Gastrocnemius medialis (tissue), 4 donors: Measurements from ENCODE around the gene LAMA4. TPM values are rescaled to one million over a fixed set of nuclear protein-coding genes. Genes with fewer than 3 reads are reported as not detected.
A peak's percentile ranks its signal among the peaks of the same experiment; 100 is the strongest.

ENCODE experiments used
- ATAC-seq, 2 donors: fragments of 150-250 bp; one replicate each; pipeline ENCODE4 v1.9.1; 2016
- DNase-seq, 2 donors: peaks; one replicate each; pipeline ENCODE4 v3.0.0-alpha.2; 2019
- H3K27ac ChIP-seq, 4 donors: fragments of 200-600 bp; sonication (generic); 1 replicate in 1 of 4; 2 replicates in 3 of 4; pipeline ENCODE4 v1.5.1; 2016 to 2018; ENCODE audit warnings: mild to moderate bottlenecking in 2 of 4, moderate library complexity in 1 of 4
- H3K27me3 ChIP-seq, 3 donors: fragments of 200-600 bp; sonication (generic) in 2 of 3; 1 replicate in 1 of 3; 2 replicates in 2 of 3; pipeline versions ENCODE4 v1.5.1 to v1.6.0; 2016 to 2019; ENCODE audit warnings: mild to moderate bottlenecking in 1 of 3, moderate library complexity in 1 of 3
- H3K36me3 ChIP-seq, 2 donors: fragments of 200-600 bp; sonication (generic) in 1 of 2; one replicate each; pipeline ENCODE4 v1.5.1; 2017 to 2018
- H3K4me1 ChIP-seq, 2 donors: fragments of 200-600 bp; sonication (generic) in 1 of 2; one replicate each; pipeline ENCODE4 v1.5.1; 2016 to 2017; ENCODE audit warnings: mild to moderate bottlenecking in 2 of 2
- H3K4me3 ChIP-seq, 4 donors: fragments of 200-600 bp; sonication (generic) in 3 of 4; 1 replicate in 1 of 4; 2 replicates in 3 of 4; pipeline ENCODE4 v1.5.1; 2016 to 2019; ENCODE audit warnings: mild to moderate bottlenecking in 2 of 4
- H3K9me3 ChIP-seq, 3 donors: fragments of 200-600 bp; sonication (generic) in 2 of 3; 1 replicate in 1 of 3; 2 replicates in 2 of 3; pipeline ENCODE4 v1.5.1; 2016 to 2019
- CTCF ChIP-seq, 5 experiments: fragments of 450-650 bp in 3 of 5; fragments of 200-600 bp in 2 of 5; sonication (generic) in 2 of 5; IDR thresholded peaks in 4 of 5; conservative IDR thresholded peaks in 1 of 5; 1 replicate in 4 of 5; 2 replicates in 1 of 5; pipeline ENCODE4 v1.5.1; 2016 to 2019; ENCODE audit warnings: antibody characterized with exemption in 5 of 5, mild to moderate bottlenecking in 3 of 5, moderate library complexity in 3 of 5
- POLR2A ChIP-seq, 2 donors: fragments of 450-650 bp; IDR thresholded peaks; one replicate each; pipeline ENCODE4 v1.6.1; 2017; ENCODE audit warnings: antibody characterized with exemption in 2 of 2, mild to moderate bottlenecking in 2 of 2, moderate library complexity in 2 of 2
- in situ Hi-C, 4 donors: fragments of 200-750 bp; cut with MboI; loops; one replicate each; pipeline versions ENCODE4 v1.15.0 to v1.8.0; 2017; ENCODE audit warnings: low sequenced_read_pairs in 4 of 4
- intact Hi-C: fragments of 100-400 bp; cut with DNase I; formaldehyde crosslinking; loops from one replicate; pipeline ENCODE4 v1.15.1; 2023; ENCODE audit warnings: low total_unique reads
- total RNA-seq, 4 donors: library from RNA; depleted of rRNA; stranded (reverse); fragments of >200 nt; gene quantifications; one replicate each; pipeline versions ENCODE4 v1.1.0 to v1.2.3, GENCODE V29; 2016

LAMA4 gene
- total RNA-seq, 4 donors from 2014 or later, result 4.4 to 19.1 (median 7.4) TPM

- H3K27me3 ChIP-seq, result no peaks in the 10 kb centered on the region
- H3K4me1 ChIP-seq, result peaks cover 0 to 27% of the 10 kb centered on the region in 2 donors
- no peak for TF ChIP-seq CTCF (IDR thresholded peaks at IDR 0.05 in 4 of 5, conservative IDR thresholded peaks at IDR 0.05 in 1 of 5)
- no peak for TF ChIP-seq POLR2A (IDR thresholded peaks at IDR 0.05)
- DNase-seq, result no peak
- in situ Hi-C loops (no loop called here), intact Hi-C loops (no loop called here)
- peak overlapping the region; percentile 60 to 75 (median 63) for H3K27ac ChIP-seq
- no peaks in the 10 kb centered on the region for H3K36me3 ChIP-seq
- no peaks in the 10 kb centered on the region for H3K9me3 ChIP-seq
- ATAC-seq, result peak; percentile 23 to 51
- H3K4me3 ChIP-seq, result peak overlapping the region in 1 of 4 donors; percentile 3
Measured at GRCh38 chr6:112232845-112233256, 21.5 kb downstream of the LAMA4 start.

- Histone ChIP-seq H3K9me3 (no peaks in the 10 kb centered on the region), H3K36me3 (no peaks in the 10 kb centered on the region), H3K4me3 (no peak overlapping the region), H3K4me1 (peaks cover 0 to 35% of the 10 kb centered on the region in 2 donors), H3K27me3 (no peaks in the 10 kb centered on the region), H3K27ac (peak overlapping the region; percentile 35 to 75 (median 62))
- DNase-seq, result no peak
- no peak for TF ChIP-seq POLR2A (IDR thresholded peaks at IDR 0.05)
- no peak for TF ChIP-seq CTCF (IDR thresholded peaks at IDR 0.05 in 4 of 5, conservative IDR thresholded peaks at IDR 0.05 in 1 of 5)
- in situ Hi-C loops, result no loop called here
- no peak for ATAC-seq
- intact Hi-C loops, result no loop called here
Measured at GRCh38 chr6:112231594-112232060, 22.7 kb downstream of the LAMA4 start.

GRCh38 chr6:112231164-112231563 is 23.2 kb downstream of the LAMA4 start:
- Histone ChIP-seq H3K27me3 (no peaks in the 10 kb centered on the region), H3K9me3 (no peaks in the 10 kb centered on the region), H3K36me3 (no peaks in the 10 kb centered on the region), H3K4me3 (no peak overlapping the region), H3K27ac (peak overlapping the region; percentile 35 to 75 (median 62)), H3K4me1 (peaks cover 0 to 35% of the 10 kb centered on the region in 2 donors)
- in situ Hi-C loops, result no loop called here
- no peak for ATAC-seq
- intact Hi-C loops, result no loop called here
- DNase-seq, result no peak
- TF ChIP-seq POLR2A (IDR thresholded peaks at IDR 0.05) (no peak), CTCF (IDR thresholded peaks at IDR 0.05 in 4 of 5, conservative IDR thresholded peaks at IDR 0.05 in 1 of 5) (no peak)

GRCh38 chr6:112228480-112229332 is 25.7 kb downstream of the LAMA4 start:
- ATAC-seq (no peak), DNase-seq (no peak)
- TF ChIP-seq CTCF (IDR thresholded peaks at IDR 0.05 in 4 of 5, conservative IDR thresholded peaks at IDR 0.05 in 1 of 5), result no peak
- TF ChIP-seq POLR2A (IDR thresholded peaks at IDR 0.05), result no peak
- Histone ChIP-seq H3K4me3 (no peak overlapping the region), H3K27ac (peak overlapping the region in 3 of 4 donors; percentile 44 to 53 (median 50)), H3K9me3 (no peaks in the 10 kb centered on the region), H3K4me1 (peaks cover 0 to 30% of the 10 kb centered on the region in 2 donors), H3K27me3 (no peaks in the 10 kb centered on the region), H3K36me3 (no peaks in the 10 kb centered on the region)
- intact Hi-C loops (no loop called here), in situ Hi-C loops (no loop called here)
